WTC11 (cell line): ENCODE results near the gene LRRC4. TPM values are rescaled to one million over a fixed set of nuclear protein-coding genes. Genes with fewer than 3 reads are reported as not detected.

ENCODE experiments used
- ATAC-seq: fragments of 200-7000 bp; cut with Tn5 transposase; 2 replicates; pipeline ENCODE4 v1.10.0; 2021; ENCODE audit warnings: mild to moderate bottlenecking, moderate library complexity
- CTCF ChIA-PET: fragments of 300-600 bp; sonication (Branson Sonifier 250); formaldehyde crosslinking; loops from one replicate; lab custom pipeline; 2021; ENCODE audit warnings: antibody characterized with exemption; lab: Charles Lee
- POLR2A ChIA-PET: fragments of 350-600 bp; sonication (Branson Sonifier 250); formaldehyde crosslinking; loops from one replicate; lab custom pipeline; 2021; ENCODE audit warnings: antibody characterized with exemption; lab: Charles Lee
- DNase-seq: peaks from one replicate; pipeline ENCODE4 v3.0.0; 2021; ENCODE audit warnings: low spot score
- H3K27ac Mint-ChIP-seq: 2 replicates; pipeline ENCODE4 v1.8.0; 2021; ENCODE audit warnings: mixed read lengths
- H3K27me3 Mint-ChIP-seq: 2 replicates; pipeline ENCODE4 v1.8.0; 2021; ENCODE audit warnings: low read depth, mild to moderate bottlenecking, moderate library complexity, mixed read lengths
- H3K36me3 Mint-ChIP-seq: 2 replicates; pipeline ENCODE4 v1.8.0; 2021; ENCODE audit warnings: mixed read lengths
- H3K4me1 Mint-ChIP-seq: 2 replicates; pipeline ENCODE4 v1.8.0; 2022; ENCODE audit warnings: mixed read lengths
- H3K4me3 Mint-ChIP-seq: 2 replicates; pipeline ENCODE4 v1.8.0; 2021; ENCODE audit warnings: mild to moderate bottlenecking, moderate library complexity, mixed read lengths
- H3K9me3 Mint-ChIP-seq: 2 replicates; pipeline ENCODE4 v1.8.0; 2021; ENCODE audit warnings: mixed read lengths
- ATF2 ChIP-seq: sonication (generic); formaldehyde crosslinking; IDR thresholded peaks from 2 replicates; pipeline ENCODE4 v1.8.1; 2022; ENCODE audit warnings: low read depth, missing genetic modification reagents, borderline replicate concordance
- CBFB ChIP-seq: sonication (generic); formaldehyde crosslinking; IDR thresholded peaks from 2 replicates; pipeline ENCODE4 v1.8.1; 2022; ENCODE audit warnings: mild to moderate bottlenecking, low read depth, missing genetic modification reagents
- CREB1 ChIP-seq: sonication (generic); formaldehyde crosslinking; IDR thresholded peaks from 2 replicates; pipeline ENCODE4 v1.8.0; 2023; ENCODE audit warnings: mild to moderate bottlenecking, missing genetic modification reagents
- FOXJ3 ChIP-seq: sonication (generic); formaldehyde crosslinking; IDR thresholded peaks from 2 replicates; pipeline ENCODE4 v1.9.0; 2021; ENCODE audit warnings: missing genetic modification reagents, mild to moderate bottlenecking, borderline replicate concordance
- FOXK1 ChIP-seq: sonication (generic); formaldehyde crosslinking; IDR thresholded peaks from 2 replicates; pipeline ENCODE4 v1.8.0; 2022; ENCODE audit warnings: mild to moderate bottlenecking, moderate library complexity, missing genetic modification reagents
- GRHL2 ChIP-seq: fragments of 250-450 bp; sonication (Bioruptor Pico); IDR thresholded peaks from 2 replicates; pipeline ENCODE4 v1.8.0; 2022; ENCODE audit warnings: mild to moderate bottlenecking, moderate library complexity; ENCODE audit not compliant: insufficient replicate concordance, severe bottlenecking
- HMGA2 ChIP-seq: fragments of 250-450 bp; sonication (Bioruptor Pico); IDR thresholded peaks from 2 replicates; pipeline ENCODE4 v1.4.0; 2021; ENCODE audit warnings: mild to moderate bottlenecking, moderate library complexity
- MYBL2 ChIP-seq: sonication (generic); formaldehyde crosslinking; IDR thresholded peaks from 2 replicates; pipeline ENCODE4 v1.8.1; 2023; ENCODE audit warnings: mild to moderate bottlenecking, moderate library complexity, missing genetic modification reagents
- PRDM15 ChIP-seq: sonication (generic); formaldehyde crosslinking; IDR thresholded peaks from 2 replicates; pipeline ENCODE4 v1.8.0; 2022; ENCODE audit warnings: missing genetic modification reagents
- PREB ChIP-seq: sonication (generic); formaldehyde crosslinking; IDR thresholded peaks from 2 replicates; pipeline ENCODE4 v1.8.1; 2022; ENCODE audit warnings: mild to moderate bottlenecking, missing genetic modification reagents, moderate library complexity, borderline replicate concordance
- RELA ChIP-seq: sonication (generic); formaldehyde crosslinking; IDR thresholded peaks from 2 replicates; pipeline ENCODE4 v1.8.1; 2022; ENCODE audit warnings: missing genetic modification reagents, mild to moderate bottlenecking, borderline replicate concordance
- SOX15 ChIP-seq: fragments of 250-450 bp; sonication (Bioruptor Pico); IDR thresholded peaks from 2 replicates; pipeline ENCODE4 v1.9.0; 2021; ENCODE audit warnings: mild to moderate bottlenecking
- TCF7 ChIP-seq: sonication (generic); formaldehyde crosslinking; IDR thresholded peaks from 2 replicates; pipeline ENCODE4 v1.8.0; 2022; ENCODE audit warnings: mild to moderate bottlenecking, low read depth, missing genetic modification reagents, moderate library complexity
- TEAD1 ChIP-seq: sonication (generic); formaldehyde crosslinking; IDR thresholded peaks from 2 replicates; pipeline ENCODE4 v1.8.0; 2022; ENCODE audit warnings: mild to moderate bottlenecking, missing genetic modification reagents
- ZBTB21 ChIP-seq: sonication (generic); formaldehyde crosslinking; IDR thresholded peaks from 2 replicates; pipeline ENCODE4 v1.8.1; 2023; ENCODE audit warnings: mild to moderate bottlenecking, missing genetic modification reagents, borderline replicate concordance
- ZNF219 ChIP-seq: sonication (generic); formaldehyde crosslinking; IDR thresholded peaks from 2 replicates; pipeline ENCODE4 v1.8.0; 2023; ENCODE audit warnings: missing genetic modification reagents, mild to moderate bottlenecking, borderline replicate concordance
- ZNF263 ChIP-seq: sonication (generic); formaldehyde crosslinking; IDR thresholded peaks from 2 replicates; pipeline ENCODE4 v1.8.1; 2022; ENCODE audit warnings: low read depth, mild to moderate bottlenecking, moderate library complexity, missing genetic modification reagents
- ZNF671 ChIP-seq: fragments of 250-450 bp; sonication (Bioruptor Pico); IDR thresholded peaks from 2 replicates; pipeline ENCODE4 v1.8.0; 2021; ENCODE audit warnings: mild to moderate bottlenecking
- total RNA-seq: library from RNA; stranded (reverse); gene quantifications from 3 replicates; pipeline ENCODE4 v1.2.3, GENCODE V29; 2021
- TF ChIP-seq, protein P1 (sequence below): fragments of 250-450 bp; sonication (Bioruptor Pico); IDR thresholded peaks from 2 replicates; pipeline ENCODE4 v1.9.0; 2021; ENCODE audit warnings: mild to moderate bottlenecking
- TF ChIP-seq, protein P2 (sequence below): sonication (generic); formaldehyde crosslinking; IDR thresholded peaks from 2 replicates; pipeline ENCODE4 v1.8.0; 2022; ENCODE audit warnings: mild to moderate bottlenecking, missing genetic modification reagents
- TF ChIP-seq, protein P3 (sequence below): fragments of 250-450 bp; sonication (Bioruptor Pico); IDR thresholded peaks from 2 replicates; pipeline ENCODE4 v1.9.0; 2021; ENCODE audit warnings: moderate library complexity, mild to moderate bottlenecking, inconsistent platforms, borderline replicate concordance
- TF ChIP-seq, protein P4 (sequence below): sonication (generic); formaldehyde crosslinking; IDR thresholded peaks from 2 replicates; pipeline ENCODE4 v1.8.0; 2022; ENCODE audit warnings: mild to moderate bottlenecking, missing genetic modification reagents

LRRC4 gene
- total RNA-seq, 1 experiment from 2014 or later: 14.9 TPM

GRCh38 chr7:128054511-128054910 is 23.3 kb upstream of the LRRC4 start:
- no peak for ATAC-seq
- H3K36me3 Mint-ChIP-seq: no peaks in the 10 kb centered on the region
- TF ChIP-seq MYBL2 (CRISPR knock-in tag) (no peak), FOXJ3 (CRISPR knock-in tag) (no peak), SOX15 (CRISPR knock-in tag) (no peak)
- TF ChIP-seq, protein P1, sequence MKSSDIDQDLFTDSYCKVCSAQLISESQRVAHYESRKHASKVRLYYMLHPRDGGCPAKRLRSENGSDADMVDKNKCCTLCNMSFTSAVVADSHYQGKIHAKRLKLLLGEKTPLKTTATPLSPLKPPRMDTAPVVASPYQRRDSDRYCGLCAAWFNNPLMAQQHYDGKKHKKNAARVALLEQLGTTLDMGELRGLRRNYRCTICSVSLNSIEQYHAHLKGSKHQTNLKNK (CRISPR knock-in tag): no peak
- POLR2A ChIA-PET: no interaction called here
- peak overlapping the region; percentile 42; the same call in 1 of the 2 replicates for H3K27ac Mint-ChIP-seq
- CTCF ChIA-PET: interaction anchor here (0.8 to 2.0 kb wide), 2 partner anchors 18 to 35 kb away, joined by 3 to 5 read pairs; no protein-coding TSS in a partner anchor
- no peak overlapping the region for H3K4me3 Mint-ChIP-seq
- no peaks in the 10 kb centered on the region for H3K27me3 Mint-ChIP-seq
- H3K4me1 Mint-ChIP-seq: peaks cover 10% of the 10 kb centered on the region
- no peak for DNase-seq
- no peaks in the 10 kb centered on the region for H3K9me3 Mint-ChIP-seq

DNA sequence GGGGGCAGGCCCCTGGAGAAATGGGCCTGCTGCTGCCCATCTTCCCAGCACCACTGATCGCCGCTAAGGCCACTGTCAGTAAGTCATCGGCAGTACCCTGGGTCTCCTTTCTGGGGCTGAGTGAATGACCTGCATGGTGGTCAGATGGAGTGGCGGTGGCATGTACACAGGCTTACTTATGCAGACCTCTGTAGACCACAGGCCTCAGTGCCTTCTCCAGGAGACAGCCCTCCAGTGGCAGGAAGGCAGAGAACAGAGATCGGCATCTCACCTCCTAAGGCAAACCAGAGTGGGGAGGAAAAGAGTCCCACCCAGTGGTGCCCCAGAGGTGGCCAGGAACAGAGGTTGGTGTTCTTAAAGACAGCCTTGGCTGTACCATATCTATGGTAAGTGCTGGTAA is 22.8 kb upstream of the LRRC4 start:
- Mint-ChIP-seq H3K4me1 (0 out of 2 replicates have a peak, but pooled peaks cover 7% of the 10 kb centered on the region), H3K27ac (no peak overlapping the region)
- TF ChIP-seq ZNF671: no peak
- TF ChIP-seq PRDM15 (CRISPR knock-in tag): no peak
- no peak for TF ChIP-seq TCF7 (CRISPR knock-in tag)
- TF ChIP-seq CBFB: no peak
- no peak for TF ChIP-seq PREB (CRISPR knock-in tag)
- TF ChIP-seq, protein P2, sequence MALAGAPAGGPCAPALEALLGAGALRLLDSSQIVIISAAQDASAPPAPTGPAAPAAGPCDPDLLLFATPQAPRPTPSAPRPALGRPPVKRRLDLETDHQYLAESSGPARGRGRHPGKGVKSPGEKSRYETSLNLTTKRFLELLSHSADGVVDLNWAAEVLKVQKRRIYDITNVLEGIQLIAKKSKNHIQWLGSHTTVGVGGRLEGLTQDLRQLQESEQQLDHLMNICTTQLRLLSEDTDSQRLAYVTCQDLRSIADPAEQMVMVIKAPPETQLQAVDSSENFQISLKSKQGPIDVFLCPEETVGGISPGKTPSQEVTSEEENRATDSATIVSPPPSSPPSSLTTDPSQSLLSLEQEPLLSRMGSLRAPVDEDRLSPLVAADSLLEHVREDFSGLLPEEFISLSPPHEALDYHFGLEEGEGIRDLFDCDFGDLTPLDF (CRISPR knock-in tag): no peak
- TF ChIP-seq, all 79 proteins: peak for 0
- ChIA-PET CTCF (interaction anchor here (0.8 to 2.0 kb wide), 3 partner anchors 18 to 156 kb away, joined by 3 to 5 read pairs (median 4); no protein-coding TSS in a partner anchor), POLR2A (no interaction called here)
- Mint-ChIP-seq H3K4me3 (no peak overlapping the region), H3K27me3 (no peaks in the 10 kb centered on the region), H3K9me3 (no peaks in the 10 kb centered on the region), H3K36me3 (no peaks in the 10 kb centered on the region)
- ATAC-seq (peak; percentile 63), DNase-seq (no peak)

DNA sequence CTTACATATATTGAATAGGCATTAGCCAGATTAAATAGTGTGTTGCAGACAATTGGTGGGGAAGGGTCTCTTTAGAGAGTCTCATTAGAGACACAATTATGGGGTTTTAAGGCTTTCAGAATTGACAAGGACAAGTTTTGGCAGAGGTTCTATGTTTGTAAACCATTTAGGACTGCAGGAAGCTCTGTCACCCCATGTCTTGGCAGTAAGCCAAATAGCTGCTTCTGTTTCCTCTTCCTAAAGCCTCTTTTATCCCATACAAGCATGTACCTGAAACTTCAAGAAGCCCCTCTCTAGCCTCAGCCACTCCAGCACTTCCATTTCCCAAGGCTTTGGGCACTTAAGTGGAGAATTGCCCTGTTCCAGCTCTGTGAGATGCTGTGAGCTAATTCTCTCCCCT is 21.8 kb upstream of the LRRC4 start:
- Mint-ChIP-seq H3K9me3 (no peaks in the 10 kb centered on the region), H3K4me1 (0 out of 2 replicates have a peak, but pooled peaks cover 4% of the 10 kb centered on the region)
- TF ChIP-seq CREB1 (CRISPR knock-in tag): no peak
- TF ChIP-seq RELA (CRISPR knock-in tag): no peak
- no peak for TF ChIP-seq GRHL2
- TF ChIP-seq ZNF263 (CRISPR knock-in tag): no peak
- TF ChIP-seq ZNF219: no peak
- no peak for TF ChIP-seq ZBTB21
- TF ChIP-seq, protein P3, sequence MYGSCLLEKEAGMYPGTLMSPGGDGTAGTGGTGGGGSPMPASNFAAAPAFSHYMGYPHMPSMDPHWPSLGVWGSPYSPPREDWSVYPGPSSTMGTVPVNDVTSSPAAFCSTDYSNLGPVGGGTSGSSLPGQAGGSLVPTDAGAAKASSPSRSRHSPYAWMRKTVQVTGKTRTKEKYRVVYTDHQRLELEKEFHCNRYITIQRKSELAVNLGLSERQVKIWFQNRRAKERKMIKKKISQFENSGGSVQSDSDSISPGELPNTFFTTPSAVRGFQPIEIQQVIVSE: no peak
- no peak for TF ChIP-seq FOXK1 (CRISPR knock-in tag)
- no peak for TF ChIP-seq ATF2 (CRISPR knock-in tag)
- TF ChIP-seq, protein P4, sequence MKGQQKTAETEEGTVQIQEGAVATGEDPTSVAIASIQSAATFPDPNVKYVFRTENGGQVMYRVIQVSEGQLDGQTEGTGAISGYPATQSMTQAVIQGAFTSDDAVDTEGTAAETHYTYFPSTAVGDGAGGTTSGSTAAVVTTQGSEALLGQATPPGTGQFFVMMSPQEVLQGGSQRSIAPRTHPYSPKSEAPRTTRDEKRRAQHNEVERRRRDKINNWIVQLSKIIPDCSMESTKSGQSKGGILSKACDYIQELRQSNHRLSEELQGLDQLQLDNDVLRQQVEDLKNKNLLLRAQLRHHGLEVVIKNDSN (CRISPR knock-in tag): no peak
- no peak for TF ChIP-seq HMGA2 (CRISPR knock-in tag)
- TF ChIP-seq TEAD1 (CRISPR knock-in tag): no peak

More for the DNA sequence above, 21.8 kb upstream of the LRRC4 start:
- ChIA-PET CTCF (interaction anchor here (1.2 to 2.0 kb wide), 2 partner anchors 17 to 157 kb away, joined by 4 to 5 read pairs; no protein-coding TSS in a partner anchor), POLR2A (no interaction called here)
- Mint-ChIP-seq H3K27ac (no peak overlapping the region), H3K4me3 (no peak overlapping the region), H3K27me3 (no peaks in the 10 kb centered on the region), H3K36me3 (no peaks in the 10 kb centered on the region)
- no peak for ATAC-seq
- no peak for DNase-seq
